DOHH2 (cell line): ENCODE measurements around the gene NEAT1.

Experiments used
- H3F3A ChIP-seq: fragments of 200-600 bp; sonication (generic), shearing (Covaris generic); 2 replicates; pipeline ENCODE4 v1.6.0; 2016; ENCODE audit warnings: antibody characterized with exemption, mild to moderate bottlenecking; ENCODE audit not compliant: control insufficient read depth, insufficient read depth
- H3K27ac ChIP-seq: fragments of 200-600 bp; sonication (generic); 2 replicates; pipeline ENCODE4 v1.5.1; 2014; ENCODE audit warnings: low read depth, mild to moderate bottlenecking, low read length, moderate library complexity
- H3K27me3 ChIP-seq: fragments of 200-600 bp; sonication (generic); 2 replicates; pipeline ENCODE4 v1.6.1; 2014; ENCODE audit warnings: mild to moderate bottlenecking, low read length, mixed read lengths; ENCODE audit not compliant: control insufficient read depth
- H3K36me3 ChIP-seq: fragments of 200-600 bp; sonication (generic); 2 replicates; pipeline ENCODE4 v1.6.1; 2014; ENCODE audit warnings: mild to moderate bottlenecking, low read length, moderate library complexity, mixed read lengths; ENCODE audit not compliant: control insufficient read depth
- H3K4me1 ChIP-seq: fragments of 200-600 bp; sonication (generic); 2 replicates; pipeline ENCODE4 v1.6.1; 2014; ENCODE audit warnings: mild to moderate bottlenecking, low read length, mixed read lengths; ENCODE audit not compliant: control insufficient read depth
- H3K4me2 ChIP-seq: fragments of 200-600 bp; sonication (generic); 2 replicates; pipeline ENCODE4 v1.6.0; 2014; ENCODE audit warnings: mild to moderate bottlenecking, low read length, moderate library complexity
- H3K4me3 ChIP-seq: fragments of 200-600 bp; sonication (generic); 2 replicates; pipeline ENCODE4 v1.5.1; 2014; ENCODE audit warnings: mild to moderate bottlenecking, low read length, mixed read lengths
- H3K79me2 ChIP-seq: fragments of 200-600 bp; sonication (generic); 2 replicates; pipeline ENCODE4 v1.6.1; 2014; ENCODE audit warnings: mild to moderate bottlenecking, low read length, mixed read lengths; ENCODE audit not compliant: control insufficient read depth
- H3K9me2 ChIP-seq: fragments of 200-600 bp; sonication (generic); replicated peaks from 2 replicates; pipeline ENCODE4 v1.6.1; 2014; ENCODE audit warnings: mild to moderate bottlenecking, low read length, mixed read lengths; ENCODE audit not compliant: control insufficient read depth
- H3K9me3 ChIP-seq: fragments of 200-600 bp; sonication (generic); 2 replicates; pipeline ENCODE4 v1.6.1; 2014; ENCODE audit warnings: antibody characterized with exemption, low read length, mixed read lengths; ENCODE audit not compliant: control insufficient read depth, insufficient read depth
- H4K20me1 ChIP-seq: fragments of 200-600 bp; sonication (generic); 2 replicates; pipeline ENCODE4 v1.6.0; 2014; ENCODE audit warnings: low read depth, mild to moderate bottlenecking, antibody characterized with exemption, low read length, moderate library complexity; ENCODE audit not compliant: control insufficient read depth, insufficient read depth
- CTCF ChIP-seq: fragments of 200-600 bp; sonication (generic); IDR thresholded peaks from one replicate; pipeline ENCODE4 v1.5.1; 2014; ENCODE audit warnings: antibody characterized with exemption, mild to moderate bottlenecking, low read depth, low read length; ENCODE audit not compliant: poor library complexity, severe bottlenecking
- EZH2phosphoT487 ChIP-seq: fragments of 200-600 bp; sonication (generic); IDR thresholded peaks from 2 replicates; pipeline ENCODE4 v1.6.1; 2017; ENCODE audit warnings: borderline replicate concordance, mild to moderate bottlenecking, antibody characterized with exemption, low read length, moderate library complexity, mixed read lengths

The NEAT1 gene

DNA sequence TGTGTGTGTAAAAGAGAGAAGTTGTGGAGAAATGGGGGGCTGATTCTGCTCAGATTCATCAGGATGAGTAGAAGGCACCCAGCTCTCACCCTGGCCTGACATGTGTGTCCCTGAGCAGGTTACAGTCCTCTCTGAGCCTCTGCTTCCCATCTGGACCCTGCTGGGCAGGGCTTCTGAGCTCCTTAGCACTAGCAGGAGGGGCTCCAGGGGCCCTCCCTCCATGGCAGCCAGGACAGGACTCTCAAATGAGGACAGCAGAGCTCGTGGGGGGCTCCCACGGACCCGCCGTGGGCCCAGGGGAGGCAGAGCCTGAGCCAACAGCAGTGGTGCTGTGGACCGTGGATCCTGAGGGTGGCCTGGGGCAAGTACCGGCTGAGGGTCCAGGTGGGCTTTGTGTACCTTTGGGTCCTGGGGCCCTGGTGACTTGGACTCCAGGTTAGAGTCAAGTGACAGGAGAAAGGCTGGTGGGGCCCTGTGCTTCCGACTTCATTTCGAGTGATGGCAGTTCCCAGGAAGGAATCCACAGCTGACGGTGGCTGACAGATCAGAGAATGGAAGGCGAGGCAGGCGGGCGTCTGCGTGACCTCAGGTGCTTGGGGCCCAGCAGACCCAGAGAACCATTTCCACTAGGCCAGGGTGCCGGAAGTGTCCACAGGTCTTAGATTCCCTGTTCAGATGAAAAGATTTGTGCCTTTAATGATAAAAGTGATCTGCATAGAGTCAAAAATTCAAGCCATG lies 21.9 kb downstream of the NEAT1 start:
- Histone ChIP-seq H3K27me3 (no peaks in the 10 kb centered on the region), H3F3A (peaks cover 31% of the 10 kb centered on the region), H3K9me2 (no peaks in the 10 kb centered on the region), H3K9me3 (no peaks in the 10 kb centered on the region), H3K36me3 (peaks cover 22% of the 10 kb centered on the region), H3K4me2 (no peak overlapping the region), H4K20me1 (no peaks in the 10 kb centered on the region; the same call in 1 of the 2 replicates), H3K4me1 (peaks cover 74% of the 10 kb centered on the region), H3K79me2 (peaks cover 21% of the 10 kb centered on the region), H3K4me3 (no peak overlapping the region), H3K27ac (peak overlapping the region; percentile 55; the same call in 1 of the 2 replicates)
- TF ChIP-seq CTCF (no peak), EZH2phosphoT487 (no peak)

DNA sequence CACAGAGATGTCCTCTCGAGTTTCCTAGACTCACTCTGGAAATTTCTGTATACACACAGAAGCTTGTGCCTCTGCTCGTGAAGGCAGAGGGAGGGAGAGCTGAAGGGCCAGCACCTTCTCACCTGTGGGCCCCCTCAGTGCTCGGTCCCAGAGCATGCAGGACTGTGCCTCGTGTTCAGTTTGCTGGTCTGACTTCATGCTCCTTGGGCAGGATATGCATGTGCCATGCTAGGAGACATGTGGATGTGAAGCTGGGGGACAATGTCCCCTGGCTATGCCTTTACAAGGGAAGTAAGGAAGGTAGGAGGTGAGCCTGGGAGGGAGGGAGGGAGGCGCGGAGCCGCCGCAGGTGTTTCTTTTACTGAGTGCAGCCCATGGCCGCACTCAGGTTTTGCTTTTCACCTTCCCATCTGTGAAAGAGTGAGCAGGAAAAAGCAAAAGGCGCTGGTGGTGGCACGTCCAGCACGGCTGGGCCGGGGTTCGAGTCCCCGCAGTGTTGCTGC lies 22.6 kb downstream of the NEAT1 start:
- H3K36me3 ChIP-seq, result peaks cover 22% of the 10 kb centered on the region
- TF ChIP-seq CTCF (no peak), EZH2phosphoT487 (no peak)
- no peaks in the 10 kb centered on the region for H3K9me3 ChIP-seq
- no peak overlapping the region for H3K4me2 ChIP-seq
- H3K4me3 ChIP-seq, result no peak overlapping the region
- peaks cover 27% of the 10 kb centered on the region for H3F3A ChIP-seq
- peaks cover 67% of the 10 kb centered on the region for H3K4me1 ChIP-seq
- peaks cover 16% of the 10 kb centered on the region for H3K79me2 ChIP-seq
- H3K27me3 ChIP-seq, result no peaks in the 10 kb centered on the region
- no peaks in the 10 kb centered on the region for H3K9me2 ChIP-seq
- H3K27ac ChIP-seq, result no peak overlapping the region
- H4K20me1 ChIP-seq, result no peaks in the 10 kb centered on the region; the same call in 1 of the 2 replicates

DNA sequence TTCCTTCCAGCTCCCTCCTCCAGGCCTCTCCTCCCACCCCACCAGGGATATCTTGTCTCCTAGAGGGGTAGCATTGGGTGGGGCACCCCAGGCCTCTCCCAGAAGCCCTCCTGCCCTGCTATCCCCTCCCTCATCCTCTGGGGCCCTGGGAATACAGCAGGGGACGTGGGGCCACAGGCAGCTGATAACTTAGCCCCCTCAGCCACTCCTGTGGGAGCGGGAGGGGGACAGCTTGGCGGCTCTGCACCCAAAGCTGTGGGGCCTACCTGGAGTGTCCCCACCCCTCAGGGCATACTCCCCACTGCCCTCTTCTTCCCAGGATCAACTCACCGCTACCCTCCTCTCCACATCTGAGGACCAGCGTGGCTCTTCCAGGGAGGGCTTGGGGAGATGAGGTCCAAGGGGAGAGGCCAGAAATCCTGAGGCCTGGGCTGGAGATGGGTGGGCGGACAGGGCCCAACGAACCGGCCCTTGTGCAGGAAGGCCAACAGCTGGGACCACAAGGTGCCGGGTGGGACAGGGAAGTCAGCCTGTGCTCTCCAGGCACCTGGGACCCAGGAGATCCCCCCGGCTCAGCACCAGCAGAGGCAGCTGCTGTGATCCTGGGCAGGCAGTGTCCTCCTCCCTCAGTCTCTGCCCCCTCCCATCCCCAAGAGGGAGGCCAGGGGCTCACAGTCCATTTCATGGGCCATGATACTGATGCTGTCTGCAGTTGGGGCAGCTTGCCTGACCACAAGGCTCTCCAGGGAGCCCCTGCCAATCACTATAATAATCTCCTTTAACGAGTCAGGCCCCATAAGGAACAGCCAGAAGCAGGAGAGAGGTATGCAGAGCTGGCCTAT lies 23.2 kb downstream of the NEAT1 start:
- Histone ChIP-seq H3K27ac (no peak overlapping the region), H3K36me3 (peaks cover 22% of the 10 kb centered on the region), H3K9me2 (no peaks in the 10 kb centered on the region), H3K27me3 (no peaks in the 10 kb centered on the region), H3F3A (peaks cover 22% of the 10 kb centered on the region), H3K4me2 (no peak overlapping the region), H3K4me1 (peaks cover 61% of the 10 kb centered on the region), H3K9me3 (no peaks in the 10 kb centered on the region), H3K79me2 (peaks cover 12% of the 10 kb centered on the region), H4K20me1 (no peaks in the 10 kb centered on the region; the same call in 1 of the 2 replicates), H3K4me3 (no peak overlapping the region)
- TF ChIP-seq EZH2phosphoT487 (no peak), CTCF (no peak)
